ENCODE data around the gene CADM2. TPM values are rescaled to one million over a fixed set of nuclear protein-coding genes. Genes with fewer than 3 reads are reported as not detected.

The CADM2 gene
- total and polyA plus RNA-seq, 2 experiments from 2014 or later, result 13.3 to 47.5 TPM

GRCh38 chr3:85164436-85164835 lies 205.6 kb downstream of the CADM2 start:
- Mint-ChIP-seq H3K27me3 (ENCODE audit: insufficient read depth, low read depth, poor library complexity) (no peaks in the 10 kb centered on the region), H3K4me3 (no peak overlapping the region), H3K9me3 (no peaks in the 10 kb centered on the region), H3K36me3 (ENCODE audit: low read depth) (no peaks in the 10 kb centered on the region), H3K27ac (peak overlapping the region; percentile 86), H3K4me1 (peaks cover 10% of the 10 kb centered on the region)
- no peak for ATAC-seq
- no peak overlapping the region for H3K4me2 ChIP-seq
- no peak overlapping the region for H3K4me3 ChIP-seq
- H3K27ac ChIP-seq (ENCODE audit: low read depth), result peak overlapping the region; percentile 1; the same call in 1 of the 2 replicates
- TF ChIP-seq ETS1 (IDR thresholded peaks at IDR 0.05), result no peak
- TF ChIP-seq CREB1 (CRISPR knock-in tag; IDR thresholded peaks at IDR 0.05; ENCODE audit: low read depth), result no peak
- H3K9me2 ChIP-seq (ENCODE audit: insufficient read depth), result no peaks in the 10 kb centered on the region
- no peak overlapping the region for H2AFZ ChIP-seq
- H4K20me1 ChIP-seq (replicated peaks; ENCODE audit: insufficient read depth), result no peaks in the 10 kb centered on the region
- no peaks in the 10 kb centered on the region for H3K27me3 ChIP-seq (ENCODE audit: insufficient read depth)
- H3K36me3 ChIP-seq (ENCODE audit: insufficient read depth), result no peaks in the 10 kb centered on the region
- H3F3A ChIP-seq (replicated peaks; ENCODE audit: low read depth), result no peaks in the 10 kb centered on the region
- DNase-seq (ENCODE audit: low spot score), result peak; percentile 11
- H3K4me1 ChIP-seq (ENCODE audit: insufficient read depth), result no peaks in the 10 kb centered on the region
- H3K79me2 ChIP-seq (replicated peaks; ENCODE audit: insufficient read depth), result no peaks in the 10 kb centered on the region

GRCh38 chr3:85167576-85167975 lies 208.8 kb downstream of the CADM2 start:
- Mint-ChIP-seq H3K27me3 (ENCODE audit: insufficient read depth, low read depth, poor library complexity) (no peaks in the 10 kb centered on the region), H3K36me3 (ENCODE audit: low read depth) (no peaks in the 10 kb centered on the region), H3K4me3 (no peak overlapping the region), H3K27ac (no peak overlapping the region), H3K9me3 (no peaks in the 10 kb centered on the region), H3K4me1 (peaks cover 10% of the 10 kb centered on the region)
- Histone ChIP-seq H3F3A (replicated peaks; ENCODE audit: low read depth) (no peaks in the 10 kb centered on the region), H2AFZ (no peak overlapping the region), H3K79me2 (replicated peaks; ENCODE audit: insufficient read depth) (no peaks in the 10 kb centered on the region), H3K4me2 (no peak overlapping the region), H3K4me1 (ENCODE audit: insufficient read depth) (no peaks in the 10 kb centered on the region), H3K27me3 (ENCODE audit: insufficient read depth) (no peaks in the 10 kb centered on the region), H4K20me1 (replicated peaks; ENCODE audit: insufficient read depth) (no peaks in the 10 kb centered on the region), H3K27ac (ENCODE audit: low read depth) (no peak overlapping the region), H3K4me3 (no peak overlapping the region), H3K36me3 (ENCODE audit: insufficient read depth) (no peaks in the 10 kb centered on the region), H3K9me2 (ENCODE audit: insufficient read depth) (no peaks in the 10 kb centered on the region)
- DNase-seq (ENCODE audit: low spot score) (no peak), ATAC-seq (no peak)
- TF ChIP-seq ZNF331 (CRISPR knock-in tag; IDR thresholded peaks at IDR 0.05; ENCODE audit: low read depth), result no peak
- no peak for TF ChIP-seq CTCF (conservative IDR thresholded peaks at IDR 0.05; ENCODE audit: low read depth in 2 of 2)
- TF ChIP-seq ZNF114 (CRISPR knock-in tag; IDR thresholded peaks at IDR 0.05), result no peak
- TF ChIP-seq ETS1 (IDR thresholded peaks at IDR 0.05), result no peak
- no peak for TF ChIP-seq CREB1 (CRISPR knock-in tag; IDR thresholded peaks at IDR 0.05; ENCODE audit: low read depth)
- TF ChIP-seq EZH2 (IDR thresholded peaks at IDR 0.05; ENCODE audit: low read depth, unreplicated experiment), result no peak
- no peak for TF ChIP-seq STAT1 (IDR thresholded peaks at IDR 0.05; ENCODE audit: unreplicated experiment)
